Liver (tissue), 3 donors: Measurements from ENCODE around the gene CX3CL1.

Source experiments
- ATF3 ChIP-seq: IDR thresholded peaks from 2 replicates; pipeline ENCODE4 v1.6.1; 2016; ENCODE audit warnings: antibody characterized with exemption
- CTCF ChIP-seq: fragments of 150-350 bp; IDR thresholded peaks from 2 replicates; pipeline ENCODE4 v1.5.1; 2017; ENCODE audit warnings: improper control_type of control experiment, low read depth, low read length; ENCODE audit not compliant: missing input control
- EGR1 ChIP-seq, 2 donors: IDR thresholded peaks; 2 replicates each; pipeline ENCODE4 v1.6.1; 2016 to 2018; ENCODE audit warnings: antibody characterized with exemption in 2 of 2, low read depth in 2 of 2
- FOXA1 ChIP-seq: IDR thresholded peaks from 2 replicates; pipeline ENCODE4 v1.6.1; 2016; ENCODE audit warnings: antibody characterized with exemption
- GABPA ChIP-seq, 2 donors: IDR thresholded peaks in 1 of 2; conservative IDR thresholded peaks in 1 of 2; 2 replicates each; pipeline ENCODE4 v1.6.1; 2016; ENCODE audit warnings: antibody characterized with exemption in 2 of 2, mild to moderate bottlenecking in 1 of 2, moderate library complexity in 1 of 2
- JUND ChIP-seq, 2 donors: IDR thresholded peaks; 2 replicates each; pipeline ENCODE4 v1.6.1; 2016; ENCODE audit warnings: antibody characterized with exemption in 2 of 2
- RAD21 ChIP-seq, 2 donors: IDR thresholded peaks; 2 replicates each; pipeline ENCODE4 v1.6.1; 2016; ENCODE audit warnings: antibody characterized with exemption in 2 of 2, mild to moderate bottlenecking in 2 of 2
- REST ChIP-seq: IDR thresholded peaks from 2 replicates; pipeline ENCODE4 v1.6.1; 2016; ENCODE audit warnings: antibody characterized with exemption, mild to moderate bottlenecking
- RXRA ChIP-seq, 2 donors: IDR thresholded peaks; 2 replicates each; pipeline ENCODE4 v1.6.1; 2017 to 2018; ENCODE audit warnings: antibody characterized with exemption in 2 of 2, mild to moderate bottlenecking in 1 of 2
- TAF1 ChIP-seq: conservative IDR thresholded peaks from 2 replicates; pipeline ENCODE4 v1.6.1; 2016; ENCODE audit warnings: antibody characterized with exemption, mild to moderate bottlenecking
- YY1 ChIP-seq: IDR thresholded peaks from 2 replicates; pipeline ENCODE4 v1.6.1; 2016; ENCODE audit warnings: antibody characterized with exemption, mild to moderate bottlenecking
- ZBTB33 ChIP-seq: IDR thresholded peaks from 2 replicates; pipeline ENCODE4 v1.6.1; 2016; ENCODE audit warnings: antibody characterized with exemption
- TF ChIP-seq, protein P1 (sequence below): IDR thresholded peaks from 2 replicates; pipeline ENCODE4 v1.6.1; 2016; ENCODE audit warnings: antibody characterized with exemption
- donor health status: healthy.
- donor health status: healthy.

DNA sequence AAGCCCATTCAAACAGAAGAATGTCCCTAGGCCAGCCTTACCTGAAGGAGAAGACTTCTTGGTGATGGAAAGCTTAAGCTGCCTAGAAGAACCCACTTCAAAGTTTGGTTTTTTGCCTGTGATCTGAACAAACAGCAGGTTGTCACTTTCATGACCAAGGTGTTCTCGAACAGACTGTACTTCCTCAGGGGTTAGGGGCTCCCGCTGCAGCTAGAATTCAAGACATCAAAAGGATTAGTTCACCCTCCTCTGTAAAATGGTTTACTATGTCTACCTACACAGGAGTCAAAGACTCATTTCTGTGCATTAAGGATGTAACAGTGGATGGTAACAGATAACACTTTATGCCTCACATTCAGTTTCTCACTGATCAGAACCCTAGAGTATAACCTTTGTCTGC lies 61.7 kb downstream of the CX3CL1 start:
- TF ChIP-seq REST (no peak), CTCF (no peak), TAF1 (no peak), GABPA (IDR thresholded peaks at IDR 0.05 in 1 of 2, conservative IDR thresholded peaks at IDR 0.05 in 1 of 2) (no peak), JUND (IDR thresholded peaks at IDR 0.05) (no peak), ATF3 (no peak), EGR1 (IDR thresholded peaks at IDR 0.05; ENCODE audit: low read depth in 2 of 2) (no peak), RAD21 (IDR thresholded peaks at IDR 0.05) (no peak), RXRA (IDR thresholded peaks at IDR 0.05) (no peak), ZBTB33 (no peak), FOXA1 (no peak), YY1 (no peak)
- TF ChIP-seq, protein P1, sequence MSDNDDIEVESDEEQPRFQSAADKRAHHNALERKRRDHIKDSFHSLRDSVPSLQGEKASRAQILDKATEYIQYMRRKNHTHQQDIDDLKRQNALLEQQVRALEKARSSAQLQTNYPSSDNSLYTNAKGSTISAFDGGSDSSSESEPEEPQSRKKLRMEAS = no peak
